ENCODE data around the gene XYLB.
"Not testable (repeated sequence)": the region's sequence is repeated elsewhere in the genome, so short reads cannot be mapped to it uniquely, and the experiment has no call there.

- not testable (repeated sequence) for TF ChIP-seq CTCF (IDR thresholded peaks at IDR 0.05; ENCODE audit: low read depth, low read length, poor library complexity, severe bottlenecking); EZH2phosphoT487 (IDR thresholded peaks at IDR 0.05; ENCODE audit: borderline replicate concordance, low read length)
Measured at GRCh38 chr3:38297053-38297452, 49.5 kb upstream of the XYLB start.

All from DOHH2 (cell line).